Neural progenitor cell (in vitro differentiated cells): ENCODE data around the gene FAM216A. TPM values are rescaled to one million over a fixed set of nuclear protein-coding genes. Genes with fewer than 3 reads are reported as not detected.
"Not testable (repeated sequence)": the region's sequence is repeated elsewhere in the genome, so short reads cannot be mapped to it uniquely, and the experiment has no call there.

Source experiments
- DNase-seq: peaks from one replicate; pipeline ENCODE4 v3.0.0-alpha.2; 2016; ENCODE audit warnings: low spot score
- H2AFZ ChIP-seq: fragments of 200-600 bp; sonication (generic); replicated peaks from 2 replicates; pipeline ENCODE4 v1.6.1; 2016; ENCODE audit warnings: antibody characterized with exemption
- H3F3A ChIP-seq: fragments of 200-600 bp; sonication (generic); 2 replicates; pipeline ENCODE4 v1.6.1; 2016; ENCODE audit warnings: antibody characterized with exemption, low read depth
- H3K27ac ChIP-seq: fragments of 200-600 bp; sonication (generic); 2 replicates; pipeline ENCODE4 v1.5.1; 2016; ENCODE audit warnings: mild to moderate bottlenecking
- H3K27me3 ChIP-seq: fragments of 200-600 bp; sonication (generic); 2 replicates; pipeline ENCODE4 v1.6.1; 2016; ENCODE audit warnings: mild to moderate bottlenecking, moderate library complexity
- H3K36me3 ChIP-seq: fragments of 200-600 bp; sonication (generic); 2 replicates; pipeline ENCODE4 v1.5.1; 2016
- H3K4me1 ChIP-seq: fragments of 200-600 bp; sonication (generic); 2 replicates; pipeline ENCODE4 v1.6.1; 2016; ENCODE audit warnings: mixed run types
- H3K4me2 ChIP-seq: fragments of 200-600 bp; sonication (generic); 2 replicates; pipeline ENCODE4 v1.6.1; 2016
- H3K4me3 ChIP-seq: fragments of 200-600 bp; sonication (generic); 2 replicates; pipeline ENCODE4 v1.5.1; 2016
- H3K79me2 ChIP-seq: fragments of 200-600 bp; sonication (generic); 2 replicates; pipeline ENCODE4 v1.6.1; 2016; ENCODE audit warnings: low read depth
- H3K9ac ChIP-seq: fragments of 200-600 bp; sonication (generic); 2 replicates; pipeline ENCODE4 v1.6.1; 2016
- H3K9me3 ChIP-seq: fragments of 200-600 bp; sonication (generic); 2 replicates; pipeline ENCODE4 v1.5.1; 2016; ENCODE audit warnings: low read depth
- H4K20me1 ChIP-seq: fragments of 200-600 bp; sonication (generic); 2 replicates; pipeline ENCODE4 v1.6.1; 2016; ENCODE audit warnings: low read depth
- H3K27ac Mint-ChIP-seq: 3 replicates; pipeline ENCODE4 v1.8.0; 2021; ENCODE audit warnings: mixed read lengths
- H3K27me3 Mint-ChIP-seq: 2 replicates; pipeline ENCODE4 v1.8.0; 2022; ENCODE audit warnings: low read depth, mild to moderate bottlenecking, inconsistent platforms, moderate library complexity, mixed read lengths; ENCODE audit not compliant: insufficient read depth
- H3K36me3 Mint-ChIP-seq: 3 replicates; pipeline ENCODE4 v1.8.0; 2021; ENCODE audit warnings: mixed read lengths
- H3K4me1 Mint-ChIP-seq: 3 replicates; pipeline ENCODE4 v1.8.0; 2021; ENCODE audit warnings: mixed read lengths
- H3K4me3 Mint-ChIP-seq: 3 replicates; pipeline ENCODE4 v1.8.0; 2021; ENCODE audit warnings: mild to moderate bottlenecking, moderate library complexity, mixed read lengths
- H3K9me3 Mint-ChIP-seq: 3 replicates; pipeline ENCODE4 v1.8.0; 2020; ENCODE audit warnings: mixed read lengths
- CTCF ChIP-seq: fragments of 200-600 bp; sonication (generic); IDR thresholded peaks from 2 replicates; pipeline ENCODE4 v1.5.1; 2017; ENCODE audit warnings: antibody characterized with exemption, mild to moderate bottlenecking
- EZH2 ChIP-seq: fragments of 200-600 bp; sonication (generic); IDR thresholded peaks from 2 replicates; pipeline ENCODE4 v1.6.1; 2017; ENCODE audit warnings: antibody characterized with exemption, mild to moderate bottlenecking, moderate library complexity
- EZH2phosphoT487 ChIP-seq: fragments of 200-600 bp; sonication (generic); IDR thresholded peaks from 2 replicates; pipeline ENCODE4 v1.6.1; 2017; ENCODE audit warnings: antibody characterized with exemption
- total RNA-seq: library from RNA; depleted of rRNA; stranded (reverse); fragments of >200 nt; gene quantifications from 2 replicates; pipeline ENCODE4 v1.2.3, GENCODE V29; 2015; ENCODE audit warnings: low replicate concordance

Gene FAM216A
- total RNA-seq, 1 donor from 2014 or later = 87.5 TPM

DNA sequence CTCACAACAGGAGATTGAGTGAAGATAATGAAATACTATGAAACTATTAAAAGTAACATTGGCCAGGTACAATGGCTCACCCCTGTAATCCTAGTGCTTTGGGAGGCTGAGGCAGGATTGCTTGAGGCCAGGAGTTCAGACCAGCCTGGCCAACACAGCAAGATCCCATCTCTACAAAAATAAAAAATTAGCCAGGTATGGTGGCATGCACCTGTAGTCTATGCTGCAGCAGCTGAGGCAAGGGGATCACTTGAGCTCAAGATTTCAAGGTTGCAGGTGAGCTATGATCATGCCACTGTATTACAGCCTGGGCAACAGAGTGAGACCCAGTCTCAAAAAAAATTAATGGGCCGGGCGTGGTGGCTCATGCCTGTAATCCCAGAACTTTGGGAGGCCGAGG, 48.4 kb downstream of the FAM216A start:
- H3K27me3 ChIP-seq = peaks cover 7% of the 10 kb centered on the region
- no peak overlapping the region for H3K27ac Mint-ChIP-seq
- no peak overlapping the region for H3K4me2 ChIP-seq
- H3K4me1 ChIP-seq = no peaks in the 10 kb centered on the region
- no peaks in the 10 kb centered on the region for H3K4me1 Mint-ChIP-seq
- H3K36me3 ChIP-seq = no peaks in the 10 kb centered on the region
- no peaks in the 10 kb centered on the region for H4K20me1 ChIP-seq
- no peak for DNase-seq
- no peaks in the 10 kb centered on the region for H3K9me3 Mint-ChIP-seq
- no peaks in the 10 kb centered on the region for H3K9me3 ChIP-seq
- H3K27ac ChIP-seq = no peak overlapping the region
- no peak overlapping the region for H2AFZ ChIP-seq
- H3K79me2 ChIP-seq = no peaks in the 10 kb centered on the region
- TF ChIP-seq CTCF = no peak
- TF ChIP-seq EZH2 = no peak
- TF ChIP-seq EZH2phosphoT487 = no peak
- H3K36me3 Mint-ChIP-seq = no peaks in the 10 kb centered on the region
- H3K4me3 Mint-ChIP-seq = no peak overlapping the region
- no peak overlapping the region for H3K4me3 ChIP-seq
- H3F3A ChIP-seq = no peaks in the 10 kb centered on the region
- H3K27me3 Mint-ChIP-seq = no peaks in the 10 kb centered on the region
- H3K9ac ChIP-seq = no peak overlapping the region

DNA sequence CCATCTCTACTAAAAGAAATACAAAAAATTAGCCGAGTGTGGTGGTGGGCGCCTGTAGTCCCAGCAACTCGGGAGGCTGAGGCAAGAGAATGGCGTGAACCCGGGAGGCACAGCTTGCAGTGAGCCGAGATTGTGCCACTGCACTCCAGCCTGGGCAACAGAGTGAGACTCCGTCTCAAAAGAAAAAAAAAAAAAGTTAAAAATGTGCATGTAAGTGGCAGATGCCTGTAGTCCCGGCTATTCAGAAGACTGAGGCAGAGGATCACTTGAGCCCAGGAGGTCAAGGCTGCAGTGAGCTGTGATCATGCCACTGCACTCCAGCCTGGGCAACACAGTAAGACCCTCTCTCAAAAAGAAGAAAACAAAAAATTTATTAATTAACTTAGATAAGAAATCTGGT, 49.4 kb downstream of the FAM216A start:
- not testable (repeated sequence) for H3K27me3 ChIP-seq, H2AFZ ChIP-seq, H3K4me3 Mint-ChIP-seq, H3F3A ChIP-seq, H3K4me1 ChIP-seq, H3K79me2 ChIP-seq, H3K4me2 ChIP-seq, H3K9me3 Mint-ChIP-seq, H3K4me3 ChIP-seq, H4K20me1 ChIP-seq, H3K27ac ChIP-seq, H3K9me3 ChIP-seq, H3K27ac Mint-ChIP-seq, DNase-seq, H3K4me1 Mint-ChIP-seq, H3K36me3 ChIP-seq, H3K36me3 Mint-ChIP-seq, H3K9ac ChIP-seq, H3K27me3 Mint-ChIP-seq

- H3K9me3 ChIP-seq, H3K4me3 ChIP-seq, H3K36me3 Mint-ChIP-seq, H3K4me2 ChIP-seq, H3K4me1 ChIP-seq, H3F3A ChIP-seq, H3K27me3 ChIP-seq, H2AFZ ChIP-seq, H3K79me2 ChIP-seq, H4K20me1 ChIP-seq, H3K36me3 ChIP-seq, H3K27ac Mint-ChIP-seq, DNase-seq, H3K9ac ChIP-seq, H3K4me3 Mint-ChIP-seq, H3K9me3 Mint-ChIP-seq, H3K27ac ChIP-seq, H3K4me1 Mint-ChIP-seq, H3K27me3 Mint-ChIP-seq: not testable (repeated sequence)
These were observed 52.4 kb downstream of the FAM216A start for GRCh38 chr12:110520876-110521712.

DNA sequence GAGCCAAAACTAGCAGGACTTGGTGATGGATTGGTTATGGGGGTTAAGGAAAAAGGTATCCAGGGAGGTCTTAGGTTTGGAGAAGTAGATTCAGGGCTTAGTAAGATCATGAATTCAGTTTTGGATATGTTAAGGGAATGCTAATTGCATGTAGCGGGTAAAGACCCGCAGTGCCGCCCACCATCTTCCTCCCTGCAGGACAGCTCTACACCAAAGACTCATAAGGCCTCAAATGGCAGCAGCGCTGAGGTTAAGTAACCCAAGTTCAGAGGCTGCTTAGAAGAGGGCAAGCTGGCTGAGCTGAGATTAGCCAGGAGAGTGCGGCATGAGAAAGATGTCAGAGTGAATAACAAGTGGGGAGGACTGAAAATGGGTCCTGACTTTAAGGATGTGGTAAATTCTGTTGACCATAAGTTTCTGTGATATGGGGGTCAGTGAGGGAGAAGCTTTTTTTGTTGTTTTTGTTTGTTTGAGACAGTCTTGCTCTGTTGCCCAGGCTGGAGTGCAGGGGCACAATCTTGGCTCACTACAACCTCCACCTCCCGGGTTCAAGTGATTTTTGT, 59.7 kb downstream of the FAM216A start:
- H3K4me3 ChIP-seq = no peak overlapping the region
- no peak overlapping the region for H2AFZ ChIP-seq
- H4K20me1 ChIP-seq = no peaks in the 10 kb centered on the region
- no peaks in the 10 kb centered on the region for H3K9me3 ChIP-seq
- no peaks in the 10 kb centered on the region for H3K36me3 ChIP-seq
- no peaks in the 10 kb centered on the region for H3K4me1 ChIP-seq
- H3K27ac ChIP-seq = no peak overlapping the region
- no peak overlapping the region for H3K4me3 Mint-ChIP-seq
- H3K4me2 ChIP-seq = no peak overlapping the region
- no peak for DNase-seq
- TF ChIP-seq CTCF = no peak
- no peak for TF ChIP-seq EZH2phosphoT487
- TF ChIP-seq EZH2 = no peak
- H3K27me3 ChIP-seq = no peaks in the 10 kb centered on the region
- no peaks in the 10 kb centered on the region for H3K9me3 Mint-ChIP-seq
- no peak overlapping the region for H3K9ac ChIP-seq
- peak overlapping the region; percentile 29 for H3K27ac Mint-ChIP-seq
- H3K27me3 Mint-ChIP-seq = peaks cover 2% of the 10 kb centered on the region
- H3F3A ChIP-seq = no peaks in the 10 kb centered on the region
- H3K4me1 Mint-ChIP-seq = peaks cover 6% of the 10 kb centered on the region
- H3K79me2 ChIP-seq = no peaks in the 10 kb centered on the region
- H3K36me3 Mint-ChIP-seq = peaks cover 4% of the 10 kb centered on the region
